Stimulated activated naive CD4-positive, alpha-beta T cell treated with Interleukin-2 at 50 U/mL for 16 hours (primary cell): ENCODE data around the gene UBE2V1.
"Not testable (repeated sequence)": the region's sequence is repeated elsewhere in the genome, so short reads cannot be mapped to it uniquely, and the experiment has no call there.

ENCODE experiments used
- DNase-seq: peaks from one replicate; lab custom pipeline; 2025; lab: John Stamatoyannopoulos, UW

Gene UBE2V1

GRCh38 chr20:50137702-50138101 lies 24.8 kb upstream of the UBE2V1 start:
- not testable (repeated sequence) for DNase-seq

GRCh38 chr20:50136822-50137599 lies 24.1 kb upstream of the UBE2V1 start:
- DNase-seq = no peak

- DNase-seq = not testable (repeated sequence)
These were observed 22.2 kb upstream of the UBE2V1 start for GRCh38 chr20:50135157-50135556.

GRCh38 chr20:50133474-50134217 lies 20.7 kb upstream of the UBE2V1 start:
- DNase-seq = no peak

- no peak for DNase-seq
These were observed 20.1 kb upstream of the UBE2V1 start for GRCh38 chr20:50133041-50133440.

- no peak for DNase-seq
These were observed 18.0 kb upstream of the UBE2V1 start for GRCh38 chr20:50130995-50131394.

GRCh38 chr20:50130356-50130723 lies 17.4 kb upstream of the UBE2V1 start:
- DNase-seq = no peak

GRCh38 chr20:50129662-50130355 lies 16.9 kb upstream of the UBE2V1 start:
- DNase-seq = no peak

- DNase-seq = no peak
These were observed 15.6 kb upstream of the UBE2V1 start for GRCh38 chr20:50128520-50128905.

GRCh38 chr20:50127587-50128519 lies 14.9 kb upstream of the UBE2V1 start:
- DNase-seq = no peak

GRCh38 chr20:50126662-50127061 lies 13.7 kb upstream of the UBE2V1 start:
- DNase-seq = no peak

- no peak for DNase-seq
These were observed 12.3 kb upstream of the UBE2V1 start for GRCh38 chr20:50125279-50125678.

- DNase-seq = no peak
These were observed 11.5 kb upstream of the UBE2V1 start for GRCh38 chr20:50124496-50124895.

GRCh38 chr20:50123418-50123817 lies 10.5 kb upstream of the UBE2V1 start:
- no peak for DNase-seq

GRCh38 chr20:50122763-50123162 lies 9.8 kb upstream of the UBE2V1 start:
- DNase-seq = no peak

GRCh38 chr20:50121858-50122271 lies 8.9 kb upstream of the UBE2V1 start:
- DNase-seq = no peak

- DNase-seq = peak; percentile 46
These were observed 8.2 kb upstream of the UBE2V1 start for GRCh38 chr20:50120935-50121693.

- no peak for DNase-seq
These were observed 5.3 kb upstream of the UBE2V1 start for GRCh38 chr20:50118203-50118602.

- DNase-seq = no peak
These were observed 3.5 kb upstream of the UBE2V1 start for GRCh38 chr20:50116368-50116999.

- DNase-seq = peak; percentile 91
These were observed 2.8 kb upstream of the UBE2V1 start for GRCh38 chr20:50115591-50116367.
